Thoracic aorta (tissue), 2 donors: ENCODE results near the gene S1PR3. TPM values are rescaled to one million over a fixed set of nuclear protein-coding genes. Genes with fewer than 3 reads are reported as not detected.

ENCODE experiments used
- ATAC-seq: fragments of 150-250 bp; one replicate; pipeline ENCODE4 v1.8.0; 2017; ENCODE audit warnings: low read depth; ENCODE audit not compliant: insufficient number of reproducible peaks, low FRiP score
- DNase-seq: peaks from one replicate; pipeline ENCODE4 v3.0.0-alpha.2; 2020; ENCODE audit warnings: low spot score
- H3K27ac ChIP-seq, 2 donors: fragments of 200-600 bp; sonication (generic); 1 replicate in 1 of 2; 2 replicates in 1 of 2; pipeline ENCODE4 v1.5.1; 2016; ENCODE audit warnings: mild to moderate bottlenecking in 2 of 2, moderate library complexity in 2 of 2
- H3K27me3 ChIP-seq: fragments of 200-600 bp; sonication (generic); replicated peaks from 2 replicates; pipeline ENCODE4 v1.6.0; 2016; ENCODE audit warnings: mild to moderate bottlenecking; ENCODE audit not compliant: insufficient read depth
- H3K36me3 ChIP-seq: fragments of 200-600 bp; sonication (generic); one replicate; pipeline ENCODE4 v1.5.1; 2016
- H3K4me1 ChIP-seq, 2 donors: fragments of 200-600 bp; sonication (generic); 1 replicate in 1 of 2; 2 replicates in 1 of 2; pipeline versions ENCODE4 v1.5.1 to v1.6.0; 2016; ENCODE audit warnings: low read depth in 2 of 2, mild to moderate bottlenecking in 1 of 2; ENCODE audit not compliant: control insufficient read depth in 1 of 2
- H3K4me3 ChIP-seq: fragments of 200-600 bp; sonication (generic); 2 replicates; pipeline ENCODE4 v1.5.1; 2016; ENCODE audit warnings: mild to moderate bottlenecking
- H3K9me3 ChIP-seq: fragments of 200-600 bp; sonication (generic); 2 replicates; pipeline ENCODE4 v1.5.1; 2016
- total RNA-seq, 2 donors: library from RNA; depleted of rRNA; stranded (reverse); fragments of >200 nt; gene quantifications; one replicate each; pipeline versions ENCODE4 v1.1.0 to v1.2.3, GENCODE V29; 2016
- TF ChIP-seq, protein P1 (sequence below): fragments of 200-600 bp; sonication (generic); IDR thresholded peaks from one replicate; pipeline ENCODE4 v1.5.1; 2019; ENCODE audit warnings: antibody characterized with exemption

S1PR3 gene
- total RNA-seq, 2 donors from 2014 or later: 125 to 173 TPM

- no peaks in the 10 kb centered on the region for H3K4me1 ChIP-seq
- no peak overlapping the region for H3K27ac ChIP-seq
- no peaks in the 10 kb centered on the region for H3K27me3 ChIP-seq
- H3K36me3 ChIP-seq: no peaks in the 10 kb centered on the region
- TF ChIP-seq, protein P1, sequence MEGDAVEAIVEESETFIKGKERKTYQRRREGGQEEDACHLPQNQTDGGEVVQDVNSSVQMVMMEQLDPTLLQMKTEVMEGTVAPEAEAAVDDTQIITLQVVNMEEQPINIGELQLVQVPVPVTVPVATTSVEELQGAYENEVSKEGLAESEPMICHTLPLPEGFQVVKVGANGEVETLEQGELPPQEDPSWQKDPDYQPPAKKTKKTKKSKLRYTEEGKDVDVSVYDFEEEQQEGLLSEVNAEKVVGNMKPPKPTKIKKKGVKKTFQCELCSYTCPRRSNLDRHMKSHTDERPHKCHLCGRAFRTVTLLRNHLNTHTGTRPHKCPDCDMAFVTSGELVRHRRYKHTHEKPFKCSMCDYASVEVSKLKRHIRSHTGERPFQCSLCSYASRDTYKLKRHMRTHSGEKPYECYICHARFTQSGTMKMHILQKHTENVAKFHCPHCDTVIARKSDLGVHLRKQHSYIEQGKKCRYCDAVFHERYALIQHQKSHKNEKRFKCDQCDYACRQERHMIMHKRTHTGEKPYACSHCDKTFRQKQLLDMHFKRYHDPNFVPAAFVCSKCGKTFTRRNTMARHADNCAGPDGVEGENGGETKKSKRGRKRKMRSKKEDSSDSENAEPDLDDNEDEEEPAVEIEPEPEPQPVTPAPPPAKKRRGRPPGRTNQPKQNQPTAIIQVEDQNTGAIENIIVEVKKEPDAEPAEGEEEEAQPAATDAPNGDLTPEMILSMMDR: no peak
- no peaks in the 10 kb centered on the region for H3K9me3 ChIP-seq
- no peak overlapping the region for H3K4me3 ChIP-seq
- ATAC-seq (no peak), DNase-seq (no peak)
Measured at GRCh38 chr9:88952976-88953375, 38.3 kb upstream of the S1PR3 start.

- Histone ChIP-seq H3K36me3 (no peaks in the 10 kb centered on the region), H3K9me3 (no peaks in the 10 kb centered on the region), H3K27me3 (no peaks in the 10 kb centered on the region), H3K4me3 (no peak overlapping the region), H3K4me1 (no peaks in the 10 kb centered on the region), H3K27ac (no peak overlapping the region)
- TF ChIP-seq, protein P1: no peak
- DNase-seq: no peak
- no peak for ATAC-seq
Measured at GRCh38 chr9:88953381-88954029, 37.8 kb upstream of the S1PR3 start.

GRCh38 chr9:88954066-88954465 lies 37.2 kb upstream of the S1PR3 start:
- Histone ChIP-seq H3K4me3 (no peak overlapping the region), H3K9me3 (no peaks in the 10 kb centered on the region), H3K36me3 (no peaks in the 10 kb centered on the region), H3K27me3 (no peaks in the 10 kb centered on the region), H3K4me1 (no peaks in the 10 kb centered on the region), H3K27ac (no peak overlapping the region)
- TF ChIP-seq, protein P1: no peak
- DNase-seq (no peak), ATAC-seq (no peak)

GRCh38 chr9:88957526-88957925 lies 33.7 kb upstream of the S1PR3 start:
- TF ChIP-seq, protein P1: no peak
- ATAC-seq: no peak

GRCh38 chr9:88959727-88960469 lies 31.4 kb upstream of the S1PR3 start:
- DNase-seq (no peak), ATAC-seq (no peak)
- H3K27me3 ChIP-seq: no peaks in the 10 kb centered on the region
- no peaks in the 10 kb centered on the region for H3K9me3 ChIP-seq
- H3K4me1 ChIP-seq: no peaks in the 10 kb centered on the region
- no peak overlapping the region for H3K27ac ChIP-seq
- no peaks in the 10 kb centered on the region for H3K36me3 ChIP-seq
- TF ChIP-seq, protein P1: no peak
- no peak overlapping the region for H3K4me3 ChIP-seq

More at GRCh38 chr9:88957526-88957925, 33.7 kb upstream of the S1PR3 start:
- DNase-seq: no peak
- Histone ChIP-seq H3K36me3 (no peaks in the 10 kb centered on the region), H3K4me1 (no peaks in the 10 kb centered on the region), H3K9me3 (no peaks in the 10 kb centered on the region), H3K27me3 (no peaks in the 10 kb centered on the region), H3K4me3 (no peak overlapping the region), H3K27ac (no peak overlapping the region)
